ACHN (cell line): ENCODE measurements around the gene KREMEN2.
"Not testable (repeated sequence)": the region's sequence is repeated elsewhere in the genome, so short reads cannot be mapped to it uniquely, and the experiment has no call there.

Source experiments
- DNase-seq: peaks from one replicate; pipeline ENCODE4 v3.0.0-alpha.2; 2015
- in situ Hi-C: cut with HindIII; loops from 2 replicates; pipeline ENCODE4 v1.10.0; 2017; ENCODE audit warnings: low sequenced_read_pairs, low pct_ligation_motif_present, low pct_unique_long_range_greater_than_20kb

Gene KREMEN2

DNA sequence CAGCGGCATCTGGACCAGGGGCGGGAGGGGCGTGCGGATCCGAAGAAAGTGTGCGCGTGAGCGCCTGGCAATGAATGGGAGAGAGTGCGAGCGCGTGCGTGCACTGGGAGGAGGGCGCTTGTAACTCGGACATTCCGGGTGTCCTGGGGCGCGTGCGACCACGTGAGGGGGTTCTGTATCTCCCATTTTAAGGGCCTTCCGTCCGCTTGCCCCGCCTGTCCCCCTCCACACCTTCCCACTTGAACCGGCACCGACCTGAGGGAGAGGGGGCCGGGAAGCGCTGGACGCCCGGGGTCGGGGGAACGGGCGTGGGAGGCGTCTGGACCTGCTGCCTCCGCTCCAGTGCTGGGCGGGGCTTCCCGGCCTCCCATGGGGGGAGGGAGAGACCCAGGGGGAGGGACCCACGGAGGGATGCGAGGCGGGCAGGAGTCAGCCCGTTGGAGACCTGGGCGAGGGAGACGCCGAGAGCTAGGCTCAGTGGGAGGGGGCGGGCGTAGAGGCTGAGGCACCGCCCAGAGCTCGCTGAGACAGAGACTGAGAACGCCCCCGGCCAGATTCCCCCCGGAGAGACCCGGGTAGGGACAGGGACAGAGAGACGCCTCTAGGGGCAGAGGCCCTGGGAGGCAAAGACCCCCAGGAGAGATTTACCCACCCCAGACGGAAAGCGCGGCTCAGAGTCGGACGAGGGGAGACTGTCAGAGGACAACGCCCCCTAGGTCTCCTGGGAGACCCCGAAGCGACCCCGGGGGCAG lies at the start of gene KREMEN2:
KREMEN2 (plus strand) TSS at position 553 of the 752 bp plus-strand sequence. CDS start 246 bp downstream, outside the sequence.
- in situ Hi-C loops = no loop called here
- DNase-seq = peak; percentile 91

DNA sequence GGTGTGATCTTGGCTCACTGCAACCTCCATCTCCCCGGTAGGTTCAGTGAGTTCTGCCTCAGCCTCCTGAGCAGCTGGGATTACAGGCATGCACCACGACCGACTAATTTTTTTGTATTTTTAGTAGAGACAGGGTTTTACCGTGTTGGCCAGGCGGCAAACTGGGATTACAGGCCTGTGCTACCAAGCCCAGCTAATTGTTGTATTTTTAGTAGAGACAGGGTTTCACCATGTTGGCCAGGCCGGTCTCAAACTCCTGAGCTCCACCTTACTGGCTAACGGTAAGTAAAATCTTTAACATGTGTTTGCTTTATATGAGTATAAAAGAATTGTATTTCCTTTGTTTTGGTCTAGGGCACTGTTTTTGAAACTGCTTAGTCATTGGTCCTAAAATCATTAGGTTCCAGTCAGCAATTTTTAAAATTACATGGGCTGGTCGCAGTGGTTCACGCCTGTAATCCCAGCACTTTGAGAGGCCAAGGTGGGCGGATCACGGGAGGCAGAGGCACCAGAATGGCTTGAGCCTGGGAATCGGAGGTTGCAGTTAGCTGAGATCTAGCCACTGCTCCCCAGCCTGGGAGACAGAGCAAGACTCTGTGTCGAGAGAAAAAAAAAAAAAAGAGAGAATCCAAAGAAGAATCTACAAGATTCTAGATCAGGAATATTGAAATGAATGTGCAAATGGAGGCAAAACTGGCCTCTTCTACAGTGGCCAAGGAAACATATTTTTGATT lies 48.7 kb upstream of the KREMEN2 start:
- DNase-seq = no peak
- in situ Hi-C loops = no loop called here

DNA sequence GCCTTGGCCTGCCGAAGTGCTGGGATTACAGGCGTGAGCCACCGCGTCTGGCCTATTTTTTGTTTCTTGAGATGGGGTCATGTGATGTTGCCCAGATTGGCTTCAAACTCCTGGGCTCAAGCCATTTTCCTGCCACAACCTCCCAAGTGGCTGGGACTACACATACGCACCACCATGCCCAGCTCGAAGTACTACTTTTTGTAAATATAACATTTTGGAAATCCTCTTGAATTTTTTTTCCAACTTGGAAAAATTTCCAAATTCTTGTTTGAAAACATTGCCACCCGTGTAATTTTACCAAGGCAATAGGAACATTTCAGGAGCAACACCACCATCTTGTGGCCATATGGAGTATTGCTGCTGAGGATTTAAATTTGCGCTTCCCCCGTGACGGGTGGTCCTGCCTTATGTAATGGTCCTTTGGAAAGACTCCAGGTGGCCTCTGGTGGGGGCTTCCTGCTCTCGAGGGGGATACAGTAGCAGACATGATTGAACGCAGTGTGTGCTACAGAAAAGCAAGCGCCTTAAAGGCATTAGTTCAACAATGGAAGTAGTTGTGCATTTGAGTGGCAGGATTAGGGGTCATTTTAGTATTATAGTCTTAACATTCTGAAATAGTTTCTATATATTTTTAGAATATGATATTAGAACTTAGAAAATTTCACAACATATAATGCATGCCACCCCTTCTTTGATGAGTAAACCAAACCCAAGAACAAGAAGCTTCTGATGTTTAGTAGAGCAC lies 44.4 kb upstream of the KREMEN2 start:
- in situ Hi-C loops = no loop called here
- peak; percentile 74 for DNase-seq

GRCh38 chr16:2923481-2923880 lies 40.6 kb upstream of the KREMEN2 start:
- no peak for DNase-seq
- in situ Hi-C loops = no loop called here

DNA sequence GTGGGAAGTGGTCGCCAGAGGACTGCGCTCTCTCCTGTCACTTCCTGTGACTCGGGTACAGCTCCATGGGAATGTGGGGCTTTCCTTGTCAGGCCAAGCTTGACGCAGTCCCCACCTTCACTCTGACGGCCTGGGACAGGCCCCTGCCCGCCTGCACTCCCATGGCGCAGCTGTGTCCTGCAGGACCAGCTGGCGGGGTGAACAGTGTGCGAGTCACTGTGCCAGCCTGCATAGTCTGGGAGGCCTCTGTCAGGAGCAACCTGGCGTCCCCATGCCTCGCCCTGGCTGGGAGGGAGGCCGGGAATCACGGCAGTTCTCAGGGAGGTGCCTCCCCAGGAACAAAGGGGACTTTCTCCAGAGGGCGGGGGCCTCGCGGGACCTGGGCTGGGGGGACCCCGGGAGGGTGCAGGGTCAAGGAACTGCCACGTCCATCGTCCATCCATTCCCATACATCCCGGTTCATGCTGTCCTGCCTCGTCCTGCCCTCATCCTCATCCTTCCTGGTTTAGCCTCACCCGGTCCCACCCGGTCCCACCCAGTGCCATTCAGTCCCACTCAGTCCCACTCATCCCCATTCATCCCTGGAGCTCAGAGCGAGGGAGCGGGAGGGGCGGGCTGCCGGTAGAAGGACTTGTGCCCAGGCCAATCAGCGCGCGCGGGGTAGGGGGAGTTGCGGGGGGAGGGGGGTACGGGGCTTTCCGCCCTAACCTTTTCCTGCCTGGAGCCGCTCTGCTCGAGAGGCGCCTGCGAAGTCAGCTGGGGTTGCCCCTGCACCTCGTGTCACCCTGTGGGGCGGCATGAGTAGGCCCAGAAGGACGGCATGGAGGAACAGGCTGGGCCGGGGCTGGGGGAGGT lies 38.9 kb upstream of the KREMEN2 start:
- DNase-seq = no peak
- in situ Hi-C loops = no loop called here

DNA sequence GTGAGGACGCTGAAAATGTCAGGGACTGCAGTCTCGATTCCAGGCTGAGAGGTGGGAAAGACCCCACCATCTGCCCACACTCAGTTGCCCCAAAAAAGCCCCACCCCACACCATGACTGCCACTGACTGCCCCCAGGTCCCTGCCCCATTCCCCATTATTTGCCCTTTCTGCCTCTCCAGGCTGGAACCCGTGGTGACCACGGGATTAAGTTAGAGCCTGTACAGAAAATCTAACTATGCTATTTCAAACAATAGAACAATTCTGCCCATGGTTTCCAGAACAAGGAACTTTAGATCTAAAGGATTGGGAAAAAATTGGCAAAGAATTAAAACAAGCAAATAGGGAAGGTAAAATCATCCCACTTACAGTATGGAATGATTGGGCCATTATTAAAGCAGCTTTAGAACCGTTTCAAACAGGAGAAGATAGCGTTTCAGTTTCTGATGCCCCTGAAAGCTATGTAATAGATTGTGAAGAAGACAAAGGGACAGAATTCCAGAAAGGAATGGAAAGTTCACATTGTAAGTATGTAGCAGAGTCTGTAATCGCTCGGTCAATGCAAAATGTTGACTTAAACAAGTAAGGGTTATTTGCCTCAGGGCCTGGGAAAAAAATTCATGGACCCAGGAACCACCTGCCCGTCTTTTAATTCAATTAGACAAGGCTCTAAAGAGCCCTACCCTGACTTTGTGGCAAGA lies 38.0 kb upstream of the KREMEN2 start:
- no peak for DNase-seq
- in situ Hi-C loops = no loop called here

GRCh38 chr16:2926650-2926999 lies 37.5 kb upstream of the KREMEN2 start:
- DNase-seq = no peak
- in situ Hi-C loops = no loop called here

- peak; percentile 92 for DNase-seq
- in situ Hi-C loops = no loop called here
Observed at GRCh38 chr16:2927010-2927646, 36.9 kb upstream of the KREMEN2 start.

- DNase-seq, in situ Hi-C loops: not testable (repeated sequence)
Observed at GRCh38 chr16:2928151-2928550, 35.9 kb upstream of the KREMEN2 start.

DNA sequence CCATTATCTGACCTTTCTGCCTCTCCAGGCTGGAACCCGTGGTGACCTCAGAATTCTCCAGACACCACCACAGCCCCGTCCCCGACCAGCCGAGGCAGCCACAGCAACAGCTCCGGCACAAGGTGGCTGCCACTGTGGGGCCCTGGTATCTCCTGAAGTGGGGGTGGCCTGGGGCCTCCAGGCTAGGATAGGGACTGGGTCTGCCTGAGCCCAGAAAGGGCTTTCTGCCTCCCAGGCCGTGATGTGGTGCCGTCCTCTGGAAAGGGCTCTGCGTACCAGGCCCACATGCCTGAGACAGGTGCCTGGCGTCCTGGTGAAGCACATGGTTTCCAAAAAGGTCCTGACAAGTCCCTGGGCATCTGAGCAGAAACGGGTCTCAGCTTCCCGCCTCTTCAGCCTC lies 35.3 kb upstream of the KREMEN2 start:
- in situ Hi-C loops = no loop called here
- no peak for DNase-seq

- no peak for DNase-seq
- in situ Hi-C loops = no loop called here
Observed at GRCh38 chr16:2929693-2930092, 34.4 kb upstream of the KREMEN2 start.

DNA sequence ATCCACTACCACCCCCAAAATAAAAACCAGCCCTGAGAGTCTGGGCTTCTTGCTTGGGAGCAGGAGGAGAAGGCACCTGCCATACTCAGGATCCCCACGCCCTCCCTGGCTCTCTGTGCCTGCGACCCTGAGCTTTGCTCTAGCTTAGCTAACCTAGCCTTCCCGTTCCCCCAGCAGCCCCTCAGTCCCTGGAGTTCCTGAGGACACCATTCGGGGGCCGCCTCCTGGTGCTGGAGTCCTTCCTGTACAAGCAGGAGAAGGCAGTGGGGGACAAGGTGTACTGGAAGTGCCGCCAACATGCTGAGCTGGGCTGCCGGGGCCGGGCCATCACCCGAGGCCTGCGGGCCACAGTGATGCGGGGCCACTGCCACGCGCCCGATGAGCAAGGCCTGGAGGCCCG lies 33.8 kb upstream of the KREMEN2 start:
- in situ Hi-C loops = no loop called here

DNA sequence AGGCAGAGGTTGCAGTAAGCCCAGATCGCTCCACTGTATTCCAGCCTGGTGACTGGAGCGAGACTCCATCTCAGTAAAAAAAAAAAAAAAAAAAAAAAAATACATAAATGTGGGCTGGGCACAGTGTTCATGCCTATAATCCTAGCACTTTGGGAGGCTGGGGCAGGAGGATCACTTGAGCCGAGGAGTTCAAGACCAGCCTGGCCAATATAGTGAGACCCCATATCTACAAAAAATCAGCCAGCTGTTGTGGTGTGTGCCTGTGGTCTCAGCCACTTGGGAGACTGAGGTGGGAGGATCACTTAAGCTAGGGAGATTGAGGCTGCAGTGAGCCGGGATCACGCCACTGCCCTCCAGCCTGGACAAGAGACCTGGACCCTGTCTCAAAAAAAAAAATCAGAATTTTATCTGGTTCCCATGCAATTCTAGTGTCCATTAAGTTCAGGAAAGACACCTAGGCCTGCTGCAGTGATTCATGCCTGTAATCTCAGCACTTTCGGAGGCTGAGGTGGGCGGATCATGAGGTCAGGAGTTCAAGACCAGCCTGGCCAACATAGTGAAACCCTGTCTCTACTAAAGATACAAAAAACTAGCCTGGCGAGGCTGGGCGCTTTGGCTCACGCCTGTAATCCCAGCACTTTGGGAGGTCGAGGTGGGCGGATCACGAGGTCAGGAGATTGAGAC lies 32.7 kb upstream of the KREMEN2 start:
- in situ Hi-C loops, DNase-seq: not testable (repeated sequence)

More for the DNA sequence above, 33.8 kb upstream of the KREMEN2 start:
- DNase-seq = no peak

GRCh38 chr16:2933136-2933535 lies 30.9 kb upstream of the KREMEN2 start:
- in situ Hi-C loops = no loop called here

DNA sequence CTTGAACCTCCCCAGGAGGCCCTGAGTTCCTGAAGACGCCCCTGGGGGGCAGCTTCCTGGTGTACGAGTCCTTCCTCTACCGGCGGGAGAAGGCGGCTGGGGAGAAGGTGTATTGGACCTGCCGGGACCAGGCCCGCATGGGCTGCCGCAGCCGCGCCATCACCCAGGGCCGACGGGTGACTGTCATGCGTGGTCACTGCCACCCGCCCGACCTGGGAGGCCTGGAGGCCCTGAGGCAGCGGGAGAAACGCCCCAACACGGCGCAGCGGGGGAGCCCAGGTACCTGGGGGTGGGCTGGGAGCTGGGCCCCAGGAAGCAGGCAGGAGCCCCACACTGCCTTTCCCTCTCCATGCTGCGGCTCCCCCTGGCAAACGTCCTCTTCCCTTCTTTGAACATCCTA lies 30.4 kb upstream of the KREMEN2 start:
- in situ Hi-C loops = no loop called here
- DNase-seq = no peak

More at GRCh38 chr16:2933136-2933535, 30.9 kb upstream of the KREMEN2 start:
- DNase-seq = no peak

DNA sequence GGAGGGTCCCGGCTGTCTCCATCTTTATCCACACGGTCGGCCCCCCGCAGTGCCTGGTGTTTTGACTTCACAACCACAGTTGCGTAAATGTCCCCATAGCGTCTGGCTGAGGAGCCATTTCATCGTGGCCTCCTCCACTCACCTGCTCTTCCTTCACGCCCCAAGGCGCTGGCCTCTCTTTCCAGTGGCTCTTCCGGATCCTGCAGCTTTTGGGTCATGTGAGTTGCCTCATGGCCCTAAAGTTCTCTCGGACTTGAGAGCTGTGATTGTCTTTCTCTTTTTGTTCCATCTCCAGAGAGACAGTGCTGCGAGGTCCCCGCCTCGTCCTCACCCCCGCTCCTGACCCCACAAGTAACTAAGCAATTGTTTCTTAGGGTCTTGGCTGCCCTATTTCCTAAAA lies 29.6 kb upstream of the KREMEN2 start:
- in situ Hi-C loops = no loop called here

DNA sequence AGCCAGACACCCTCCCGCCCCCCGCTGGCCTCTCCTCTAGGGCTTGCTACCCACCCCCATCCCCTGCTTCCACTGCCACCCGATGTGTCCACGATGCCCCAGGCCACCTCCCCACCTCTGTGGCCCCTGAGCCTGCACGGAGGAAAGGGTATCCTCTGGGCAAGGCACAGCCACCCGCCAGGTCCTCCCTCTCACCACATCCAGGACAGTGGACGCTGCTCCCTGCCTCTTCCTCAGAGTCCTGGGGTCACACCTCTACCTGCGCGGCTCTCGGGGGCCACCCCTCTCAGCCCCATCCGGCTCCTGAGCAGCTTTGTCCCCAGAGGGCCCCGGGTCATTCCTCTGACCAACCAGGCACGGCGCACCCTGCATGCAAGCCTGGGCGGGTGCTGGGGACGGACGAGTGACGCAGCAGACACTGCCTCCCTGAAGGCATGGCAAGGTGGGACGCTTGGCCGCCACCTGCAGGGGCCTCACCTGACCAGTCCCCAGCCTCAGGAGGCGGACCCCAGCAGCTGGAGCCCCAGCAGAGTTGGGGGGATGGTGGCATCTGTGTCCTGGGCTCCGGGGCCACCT lies 27.6 kb upstream of the KREMEN2 start:
- DNase-seq = no peak
- in situ Hi-C loops = no loop called here

More for the DNA sequence above, 29.6 kb upstream of the KREMEN2 start:
- DNase-seq = no peak
